GM12878 (cell line): ENCODE data around the gene GCNT2. TPM values are rescaled to one million over a fixed set of nuclear protein-coding genes. Genes with fewer than 3 reads are reported as not detected.
A peak's percentile ranks its signal among the peaks of the same experiment; 100 is the strongest.

ENCODE experiments used
- ATAC-seq: fragments of 200-7000 bp; cut with Tn5 transposase; 3 replicates; pipeline ENCODE4 v1.9.1; 2020; ENCODE audit warnings: mild to moderate bottlenecking, moderate library complexity
- Bru-seq: library from RNA; stranded (reverse); fragments of 400-500 nt; gene quantifications from one replicate; lab custom pipeline; 2021; lab: Mats Ljungman, UMichigan
- BruChase-seq, 2 experiments: library from RNA; stranded (reverse); fragments of 400-500 nt; gene quantifications; one replicate each; lab custom pipeline; 2021; lab: Mats Ljungman, UMichigan
- BruUV-seq: library from RNA; stranded (reverse); fragments of 400-500 nt; replicated peaks from 2 replicates; lab custom pipeline; 2021; lab: Mats Ljungman, UMichigan
- CTCF ChIA-PET: fragments of 300-600 bp; sonication (Branson Sonifier 250); formaldehyde crosslinking; extraction: SDS; loops from one replicate; lab custom pipeline; 2021; ENCODE audit warnings: inconsistent platforms; lab: Yijun Ruan, JAX
- POLR2A ChIA-PET: fragments of 350-600 bp; formaldehyde crosslinking; extraction: SDS; loops from one replicate; lab custom pipeline; 2021; ENCODE audit warnings: inconsistent platforms; lab: Charles Lee
- RAD21 ChIA-PET: fragments of 300-600 bp; sonication (Branson Sonifier 250); formaldehyde crosslinking; loops from one replicate; lab custom pipeline; 2023; ENCODE audit warnings: antibody characterized with exemption; ENCODE audit not compliant: unreplicated experiment; lab: Charles Lee
- SMC1A ChIA-PET: fragments of 300-600 bp; sonication (Branson Sonifier 250); formaldehyde crosslinking; loops from one replicate; lab custom pipeline; 2023; ENCODE audit not compliant: unreplicated experiment, uncharacterized antibody; lab: Charles Lee
- DNase-seq: peaks from one replicate; pipeline ENCODE4 v3.0.0-alpha.2; 2011; ENCODE audit warnings: low read depth, low spot score
- FAIRE-seq: peaks from 3 replicates; lab custom pipeline; 2011; peaks lifted over from hg19 to GRCh38; lab: Jason Lieb, UNC
- H2AFZ ChIP-seq: 2 replicates; pipeline ENCODE4 v1.6.0; 2011; ENCODE audit warnings: low read depth, low read length, control low read depth; ENCODE audit not compliant: control insufficient read depth
- H3K27ac ChIP-seq: 2 replicates; pipeline ENCODE4 v1.5.1; 2011; ENCODE audit warnings: control low read depth; ENCODE audit not compliant: control insufficient read depth, insufficient read depth
- H3K27me3 ChIP-seq, 2 experiments: replicated peaks in 1 of 2; 2 replicates each; pipeline versions ENCODE4 v1.6.0 to v1.6.1; 2011; ENCODE audit warnings: low read length in 1 of 2; ENCODE audit not compliant: control insufficient read depth in 2 of 2, insufficient read depth in 2 of 2
- H3K36me3 ChIP-seq, 2 experiments: 2 replicates each; pipeline ENCODE4 v1.5.1; 2011; ENCODE audit warnings: low read length in 1 of 2; ENCODE audit not compliant: control insufficient read depth in 2 of 2, insufficient read depth in 2 of 2
- H3K4me1 ChIP-seq: 2 replicates; pipeline ENCODE4 v1.6.1; 2011; ENCODE audit warnings: mild to moderate bottlenecking, low read length, moderate library complexity, mixed read lengths; ENCODE audit not compliant: control insufficient read depth, insufficient read depth
- H3K4me2 ChIP-seq: 2 replicates; pipeline ENCODE4 v1.6.0; 2011; ENCODE audit warnings: control low read depth; ENCODE audit not compliant: control insufficient read depth, insufficient read depth
- H3K4me3 ChIP-seq: fragments of 200-600 bp; sonication (generic); 2 replicates; pipeline ENCODE4 v1.5.1; 2016
- H3K79me2 ChIP-seq: 2 replicates; pipeline ENCODE4 v1.6.0; 2011; ENCODE audit warnings: low read length; ENCODE audit not compliant: control insufficient read depth, insufficient read depth
- H3K9ac ChIP-seq: 2 replicates; pipeline ENCODE4 v1.8.0; 2011; ENCODE audit warnings: low read length, control low read depth, mixed read lengths; ENCODE audit not compliant: control insufficient read depth, insufficient read depth
- H3K9me3 ChIP-seq: replicated peaks from 3 replicates; pipeline ENCODE4 v1.5.1; 2011; ENCODE audit warnings: mild to moderate bottlenecking, low read length; ENCODE audit not compliant: control insufficient read depth, insufficient read depth
- H4K20me1 ChIP-seq: 2 replicates; pipeline ENCODE4 v1.6.0; 2011; ENCODE audit not compliant: control insufficient read depth, insufficient read depth
- BHLHE40 ChIP-seq, 2 experiments: fragments of 450-650 bp in 1 of 2; IDR thresholded peaks; 2 replicates each; pipeline ENCODE4 v1.6.1; 2011 to 2017; ENCODE audit warnings: low read depth in 2 of 2, borderline replicate concordance in 1 of 2, improper control_type of control experiment in 1 of 2, low read length in 1 of 2, mild to moderate bottlenecking in 1 of 2
- E4F1 ChIP-seq: fragments of 450-650 bp; IDR thresholded peaks from 2 replicates; pipeline ENCODE4 v1.6.1; 2018; ENCODE audit warnings: borderline replicate concordance, mild to moderate bottlenecking; ENCODE audit not compliant: partially characterized antibody
- EED ChIP-seq: sonication (generic); IDR thresholded peaks from 2 replicates; pipeline ENCODE4 v1.6.1; 2016; ENCODE audit warnings: antibody characterized with exemption, low read depth
- JUNB ChIP-seq: IDR thresholded peaks from 2 replicates; pipeline ENCODE4 v1.6.1; 2016; ENCODE audit warnings: antibody characterized with exemption, mild to moderate bottlenecking
- MEF2B ChIP-seq: fragments of 450-650 bp; IDR thresholded peaks from 2 replicates; pipeline ENCODE4 v1.6.1; 2018; ENCODE audit warnings: mild to moderate bottlenecking, moderate library complexity; ENCODE audit not compliant: partially characterized antibody, poor library complexity, severe bottlenecking
- NKRF ChIP-seq: fragments of 450-650 bp; conservative IDR thresholded peaks from 2 replicates; pipeline ENCODE4 v1.6.1; 2017; ENCODE audit warnings: mild to moderate bottlenecking, moderate library complexity
- PAX5 ChIP-seq: IDR thresholded peaks from 2 replicates; pipeline ENCODE4 v1.6.1; 2011; ENCODE audit warnings: low read depth, low read length, borderline replicate concordance
- STAT3 ChIP-seq: IDR thresholded peaks from 2 replicates; pipeline ENCODE4 v1.6.1; 2011; ENCODE audit warnings: low read depth, low read length, improper control_type of control experiment
- WGBS: methylation state at CpG from one replicate; pipeline ENCODE4 v1.1.6; 2016; ENCODE audit warnings: low lambda C conversion rate; ENCODE audit not compliant: insufficient replicate concordance, insufficient coverage; ENCODE audit errors: missing lambda C conversion rate; 5-methylcytosine and 5-hydroxymethylcytosine counted together
- in situ Hi-C: fragments of 300-500 bp; cut with MboI; formaldehyde crosslinking; loops from 9 replicates; pipeline ENCODE4 v1.14.3; 2018; ENCODE audit warnings: mixed read lengths
- intact Hi-C: fragments of 100-400 bp; cut with micrococcal nuclease; formaldehyde crosslinking; loops from one replicate; pipeline ENCODE4 v1.14.2; 2022; ENCODE audit not compliant: unreplicated experiment
- long read RNA-seq, 2 experiments: library from polyadenylated mRNA; unstranded; transcript quantifications; one replicate each; pipeline ENCODE4 v2.0.0, GENCODE V29; 2019 to 2020
- polyA minus RNA-seq, 3 experiments: library from RNA; depleted of rRNA, polyadenylated mRNA; stranded (reverse); fragments of >200 nt; gene quantifications; 2 replicates each; pipeline ENCODE4 v1.2.3, GENCODE V29; 2011
- polyA plus RNA-seq, 11 experiments: library from polyadenylated mRNA; depleted of rRNA in 4 of 11; unstranded in 6 of 11; stranded (reverse) in 5 of 11; fragments of >200 nt; fragmentation: Nextera tagmentation in 4 of 11; fragmentation: Illumina TruSeq in 1 of 11; extraction: Ambion mirVana in 4 of 11; extraction: Trizol in 1 of 11; gene quantifications; 1 replicate in 1 of 11; 2 replicates in 10 of 11; pipeline versions ENCODE4 v1.2.1 to v1.2.3, GENCODE V29; 2011 to 2016; ENCODE audit warnings: inconsistent platforms in 2 of 11, missing spikeins in 2 of 11, low read depth in 1 of 11
- total RNA-seq, 4 experiments: library from RNA; depleted of rRNA in 3 of 4; stranded (reverse); fragments of >200 nt in 3 of 4; fragmentation: Illumina TruSeq in 1 of 4; extraction: Trizol in 1 of 4; gene quantifications; 2 replicates each; pipeline versions ENCODE4 v1.2.1 to v1.2.3, GENCODE V29; 2013 to 2021

The GCNT2 gene
- total RNA-seq (2013; cell fraction: nucleolus; rRNA removed), result 117 and 120 TPM in 2 replicates
- total RNA-seq (2014; rRNA removed) (16.0 and 17.9 TPM in 2 replicates), total RNA-seq (2014; rRNA removed; fragmentation: Illumina TruSeq; extraction: Trizol) (21.6 and 23.2 TPM in 2 replicates), total RNA-seq (2021) (12.0 and 15.3 TPM in 2 replicates), polyA plus RNA-seq (2011; rRNA removed) (5.0 and 6.8 TPM in 2 replicates), polyA plus RNA-seq (2014; fragmentation: Illumina TruSeq; extraction: Trizol) (14.6 and 18.9 TPM in 2 replicates), polyA plus RNA-seq (2014; fragmentation: Nextera tagmentation; extraction: Ambion mirVana) (1 to 10 TPM; 5.8 to 7.2 TPM), polyA plus RNA-seq (2014; rRNA removed) (10.4 and 11.0 TPM in 2 replicates), polyA plus RNA-seq (2016; fragmentation: Nextera tagmentation; extraction: Ambion mirVana) (10 to 100 TPM; 11.0 to 12.7 TPM), polyA minus RNA-seq (2011; rRNA and poly(A)+ RNA removed) (10.1 and 10.5 TPM in 2 replicates), Bru-seq, nascent RNA (percentile 60 among the genes with signal in this experiment), BruChase-seq, experiment 1, labeled RNA remaining after a 6-hour chase (percentile 55 among the genes with signal in this experiment), BruChase-seq, experiment 2, labeled RNA remaining after a 2-hour chase (percentile 57 among the genes with signal in this experiment)
- 4.8 TPM for polyA plus RNA-seq (2011; ENCODE audit: low read depth)
- 2.6 and 2.8 TPM in 2 replicates for polyA plus RNA-seq (2011; cell fraction: cytosol; rRNA removed)
- 3.7 and 3.8 TPM in 2 replicates for polyA plus RNA-seq (2011; cell fraction: nucleus; rRNA removed)
- 6.0 and 6.5 TPM in 2 replicates for polyA plus RNA-seq (2012)
- 0.62 and 1.3 TPM in 2 replicates for polyA minus RNA-seq (2011; cell fraction: cytosol; rRNA and poly(A)+ RNA removed)
- 5.6 and 10.5 TPM in 2 replicates for polyA minus RNA-seq (2011; cell fraction: nucleus; rRNA and poly(A)+ RNA removed)
- long read RNA-seq, experiment 1, partial matches to known transcripts, result 0 of 1 reads
- long read RNA-seq, experiment 1, other reads (novel, unspliced or antisense), result 1 of 1 reads
- long read RNA-seq, experiment 2, full-length matches to known transcripts, result 5 of 15 reads
- long read RNA-seq, experiment 2, partial matches to known transcripts, result 2 of 15 reads
- long read RNA-seq, experiment 2, other reads (novel, unspliced or antisense), result 8 of 15 reads

- DNase-seq (no peak), FAIRE-seq (no peak), ATAC-seq (peak; percentile 75)
- no TSS peak for BruUV-seq
- WGBS, result 8% methylated on average over 12 of the region's 12 CpGs
- Histone ChIP-seq H2AFZ (peak within 1 kb of the TSS; percentile 91), H3K4me2 (peak within 1 kb of the TSS; percentile 81), H3K9ac (peak within 1 kb of the TSS; percentile 61), H3K4me1 (peaks cover 14% of the 10 kb centered on the region), H3K4me3 (peak within 1 kb of the TSS; percentile 31; the same call in 1 of the 2 replicates), H4K20me1 (no peaks in the 10 kb centered on the region), H3K9me3 (no peaks in the 10 kb centered on the region), H3K79me2 (no peaks in the 10 kb centered on the region), H3K27me3 (no peaks in the 10 kb centered on the region), H3K36me3 (no peaks in the 10 kb centered on the region), H3K27ac (peak within 1 kb of the TSS; percentile 53)
- ChIA-PET SMC1A (interaction anchor here (1.4 to 1.6 kb wide), 4 partner anchors 11 to 200 kb away, joined by 3 to 8 read pairs (median 4); no protein-coding TSS in a partner anchor), POLR2A (interaction anchor here (1.0 kb wide), 1 partner anchor 14 kb away, joined by 3 read pairs; no protein-coding TSS in a partner anchor), CTCF (interaction anchor here (0.7 to 1.5 kb wide), 5 partner anchors 10 to 623 kb away, joined by 3 to 6 read pairs (median 4); no protein-coding TSS in a partner anchor), RAD21 (interaction anchor here (0.6 to 1.3 kb wide), 2 partner anchors 8 to 10 kb away, joined by 4 read pairs; no protein-coding TSS in a partner anchor)
- intact Hi-C loops, result no loop called here
- TF ChIP-seq MEF2B (peak; percentile 29), JUNB (peak; percentile 20; the same call in 1 of the 2 replicates), EED (0 out of 2 replicates have a peak, but pooled peaks have one; percentile 33), PAX5 (no peak), BHLHE40 (IDR thresholded peaks at IDR 0.05; ENCODE audit: borderline replicate concordance in 1 of 2, low read depth in 2 of 2, low read length in 1 of 2) (no peak), NKRF (no peak), E4F1 (no peak), STAT3 (no peak)
- in situ Hi-C loops, result no loop called here
Observed at GRCh38 chr6:10521104-10521808, at the start of gene GCNT2. Gene GCNT2, plus strand, starts transcription at chr6:10521351. Its CDS starts 7,561 bp downstream, at chr6:10528912.
